ENCODE results near the gene ZGPAT. TPM values are rescaled to one million over a fixed set of nuclear protein-coding genes. Genes with fewer than 3 reads are reported as not detected.
A peak's percentile ranks its signal among the peaks of the same experiment; 100 is the strongest.

Gene ZGPAT
- total and polyA plus RNA-seq, 10 of the 15 experiments (the other 5 are each of a cell fraction or from before 2014, with no cell fraction given): 0.58 to 52.9 (median 18.0) TPM

DNA sequence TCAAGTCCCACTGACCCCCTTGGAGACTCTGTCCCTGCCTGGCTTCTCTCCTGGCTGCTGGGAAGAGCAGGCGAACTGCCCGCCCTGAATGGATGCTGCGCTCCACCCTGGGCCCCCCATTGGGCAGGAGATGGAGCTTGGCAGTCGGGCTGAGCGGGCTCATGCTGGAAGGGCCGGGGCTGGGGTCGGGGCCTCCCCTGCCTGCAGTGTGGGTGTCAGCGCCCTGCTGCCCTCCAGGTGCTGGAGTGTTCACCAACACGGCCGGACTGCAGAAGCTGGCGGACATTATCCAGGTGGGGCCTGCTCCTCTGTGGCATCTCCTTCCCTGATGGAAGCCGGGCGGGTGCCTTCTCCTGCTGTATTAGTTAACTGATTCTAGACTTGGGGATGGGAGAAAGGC lies 27.4 kb upstream of the ZGPAT start (continued):
- TF ChIP-seq, protein P1, sequence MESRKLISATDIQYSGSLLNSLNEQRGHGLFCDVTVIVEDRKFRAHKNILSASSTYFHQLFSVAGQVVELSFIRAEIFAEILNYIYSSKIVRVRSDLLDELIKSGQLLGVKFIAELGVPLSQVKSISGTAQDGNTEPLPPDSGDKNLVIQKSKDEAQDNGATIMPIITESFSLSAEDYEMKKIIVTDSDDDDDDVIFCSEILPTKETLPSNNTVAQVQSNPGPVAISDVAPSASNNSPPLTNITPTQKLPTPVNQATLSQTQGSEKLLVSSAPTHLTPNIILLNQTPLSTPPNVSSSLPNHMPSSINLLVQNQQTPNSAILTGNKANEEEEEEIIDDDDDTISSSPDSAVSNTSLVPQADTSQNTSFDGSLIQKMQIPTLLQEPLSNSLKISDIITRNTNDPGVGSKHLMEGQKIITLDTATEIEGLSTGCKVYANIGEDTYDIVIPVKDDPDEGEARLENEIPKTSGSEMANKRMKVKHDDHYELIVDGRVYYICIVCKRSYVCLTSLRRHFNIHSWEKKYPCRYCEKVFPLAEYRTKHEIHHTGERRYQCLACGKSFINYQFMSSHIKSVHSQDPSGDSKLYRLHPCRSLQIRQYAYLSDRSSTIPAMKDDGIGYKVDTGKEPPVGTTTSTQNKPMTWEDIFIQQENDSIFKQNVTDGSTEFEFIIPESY (IDR thresholded peaks at IDR 0.05): no peak
- TF ChIP-seq SREBF2 (IDR thresholded peaks at IDR 0.05; ENCODE audit: low read length) (no peak), RAD21 (IDR thresholded peaks at IDR 0.05; ENCODE audit: insufficient read depth, low read depth, low read length) (no peak)

DNA sequence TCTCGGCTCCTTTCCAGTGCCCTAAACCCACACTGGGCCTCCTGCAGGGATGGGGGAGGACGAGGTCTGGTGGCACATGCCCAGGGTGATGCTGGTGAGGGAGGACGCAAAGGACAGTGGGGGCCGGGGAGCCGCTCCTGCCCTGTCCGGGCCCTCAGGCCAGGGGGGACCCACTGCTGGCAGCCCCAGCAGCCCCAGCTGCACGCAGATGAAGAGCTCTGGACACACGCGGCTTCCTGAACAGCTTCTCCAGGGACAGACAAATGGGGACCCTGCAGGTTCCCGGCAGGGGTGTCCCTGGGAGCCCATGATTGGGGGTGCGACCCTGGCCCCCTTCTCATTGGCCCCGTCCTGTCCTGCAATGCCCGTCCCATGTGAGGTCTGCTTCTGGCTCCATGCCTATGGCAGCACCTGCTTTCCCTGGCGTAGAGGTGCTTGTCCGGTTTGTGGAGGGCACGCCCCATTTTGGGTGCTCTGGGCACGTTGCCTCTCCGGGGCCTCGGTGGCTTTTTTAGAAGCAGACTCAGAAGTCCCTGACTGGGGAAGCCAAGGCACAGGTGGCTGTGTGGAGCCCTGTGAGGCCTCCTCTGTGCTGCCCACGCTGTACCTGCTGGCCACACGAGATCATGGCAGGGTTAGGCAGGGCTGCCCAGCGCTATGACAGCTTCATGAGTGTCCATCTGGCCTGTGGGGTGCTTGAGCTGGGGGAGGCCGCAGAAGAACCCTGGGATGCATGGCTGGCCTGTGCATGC lies 26.8 kb upstream of the ZGPAT start:
- no peaks in the 10 kb centered on the region for H3K27me3 ChIP-seq (replicated peaks in 1 of 2; ENCODE audit: control insufficient read depth in 2 of 2, insufficient read depth in 2 of 2, low read length in 1 of 2)
- H3K9me3 ChIP-seq (replicated peaks; ENCODE audit: control insufficient read depth, insufficient read depth, low read length): no peaks in the 10 kb centered on the region
- H3K9ac ChIP-seq (ENCODE audit: control insufficient read depth, insufficient read depth, low read length): no peak overlapping the region
- H3K36me3 ChIP-seq (ENCODE audit: control insufficient read depth in 2 of 2, insufficient read depth in 2 of 2, low read length in 1 of 2): peaks cover 1 to 4% of the 10 kb centered on the region in 2 experiments; a peak in 2 of 4 replicates
- no peak overlapping the region for H3K4me3 ChIP-seq
- H3K79me2 ChIP-seq (ENCODE audit: control insufficient read depth, insufficient read depth, low read length): no peaks in the 10 kb centered on the region
- no peak overlapping the region for H3K27ac ChIP-seq (ENCODE audit: control insufficient read depth, insufficient read depth)
- TF ChIP-seq GABPA (IDR thresholded peaks at IDR 0.05; ENCODE audit: low read depth) (no peak), PAX5 (IDR thresholded peaks at IDR 0.05; ENCODE audit: borderline replicate concordance, low read depth, low read length) (no peak), FOS (IDR thresholded peaks at IDR 0.05; ENCODE audit: borderline replicate concordance, extremely low read depth, insufficient read length) (no peak), NRF1 (conservative IDR thresholded peaks at IDR 0.05; ENCODE audit: low read depth, low read length) (no peak), POLR2A (IDR thresholded peaks at IDR 0.05; ENCODE audit: low read depth, low read length) (peak; percentile 30; the same call in 1 of the 2 replicates)
- TF ChIP-seq, protein P2, sequence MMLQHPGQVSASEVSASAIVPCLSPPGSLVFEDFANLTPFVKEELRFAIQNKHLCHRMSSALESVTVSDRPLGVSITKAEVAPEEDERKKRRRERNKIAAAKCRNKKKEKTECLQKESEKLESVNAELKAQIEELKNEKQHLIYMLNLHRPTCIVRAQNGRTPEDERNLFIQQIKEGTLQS (IDR thresholded peaks at IDR 0.05; ENCODE audit: borderline replicate concordance, extremely low read depth, low read depth, low read length): no peak
- H3K4me2 ChIP-seq (ENCODE audit: control insufficient read depth, insufficient read depth): no peak overlapping the region
- RAD21 ChIA-PET (ENCODE audit: unreplicated experiment): no interaction called here
- no peaks in the 10 kb centered on the region for H4K20me1 ChIP-seq (ENCODE audit: control insufficient read depth, insufficient read depth)
- intact Hi-C loops (cut with micrococcal nuclease; ENCODE audit: unreplicated experiment) (no loop called here), in situ Hi-C loops (cut with MboI) (no loop called here)
- H2AFZ ChIP-seq (ENCODE audit: control insufficient read depth, low read depth, low read length): no peak overlapping the region
- WGBS (ENCODE audit: insufficient coverage, insufficient replicate concordance, low lambda C conversion rate, missing lambda C conversion rate): 90% methylated on average over 23 of the region's 23 CpGs
- DNase-seq (ENCODE audit: low read depth, low spot score) (no peak), ATAC-seq (no peak), FAIRE-seq (no peak)
- H3K4me1 ChIP-seq (ENCODE audit: control insufficient read depth, insufficient read depth, low read length): no peaks in the 10 kb centered on the region
- CTCF ChIA-PET: no interaction called here
- BruUV-seq (replicated peaks): no TSS peak
- SMC1A ChIA-PET (ENCODE audit: uncharacterized antibody, unreplicated experiment): no interaction called here
- POLR2A ChIA-PET: no interaction called here

Measured in GM12878 (cell line).